Neural cell (in vitro differentiated cells): Measurements from ENCODE around the gene MYRF. TPM values are rescaled to one million over a fixed set of nuclear protein-coding genes. Genes with fewer than 3 reads are reported as not detected.

Experiments used
- H2AFZ ChIP-seq: fragments of 200-600, 300-800 bp; sonication (generic), shearing (Covaris generic); 2 replicates; pipeline ENCODE4 v1.6.0; 2014; ENCODE audit warnings: low read depth, mild to moderate bottlenecking, antibody characterized with exemption, low read length, moderate library complexity
- H3F3A ChIP-seq: fragments of 200-600 bp; shearing (Covaris generic); 2 replicates; pipeline ENCODE4 v1.6.1; 2016; ENCODE audit warnings: mild to moderate bottlenecking, moderate library complexity, mixed read lengths, antibody characterized with exemption, low read length; ENCODE audit not compliant: insufficient read depth, poor library complexity, severe bottlenecking
- H3K27ac ChIP-seq: fragments of 200-600, 300-800 bp; sonication (generic), shearing (Covaris generic); 2 replicates; pipeline ENCODE4 v1.5.1; 2014; ENCODE audit warnings: mild to moderate bottlenecking, low read length, moderate library complexity
- H3K27me3 ChIP-seq: fragments of 300-800, 200-600 bp; sonication (generic), shearing (Covaris generic); 2 replicates; pipeline ENCODE4 v1.6.0; 2014; ENCODE audit warnings: mild to moderate bottlenecking, low read depth, low read length, moderate library complexity; ENCODE audit not compliant: insufficient read depth
- H3K36me3 ChIP-seq: fragments of 300-800, 200-600 bp; sonication (generic), shearing (Covaris generic); 2 replicates; pipeline ENCODE4 v1.5.1; 2014; ENCODE audit warnings: mild to moderate bottlenecking, antibody characterized with exemption, low read length, moderate library complexity; ENCODE audit not compliant: insufficient read depth
- H3K4me2 ChIP-seq: fragments of 300-800, 200-600 bp; sonication (generic), shearing (Covaris generic); 2 replicates; pipeline ENCODE4 v1.6.0; 2014; ENCODE audit warnings: mild to moderate bottlenecking, low read length
- H3K4me3 ChIP-seq: fragments of 300-800, 200-600 bp; sonication (generic), shearing (Covaris generic); 2 replicates; pipeline ENCODE4 v1.5.1; 2014; ENCODE audit warnings: mild to moderate bottlenecking, low read length, moderate library complexity
- H3K79me2 ChIP-seq: fragments of 200-600 bp; shearing (Covaris generic); replicated peaks from 2 replicates; pipeline ENCODE4 v1.6.0; 2014; ENCODE audit warnings: mild to moderate bottlenecking, low read length, moderate library complexity; ENCODE audit not compliant: insufficient read depth
- H3K9ac ChIP-seq: fragments of 300-800, 200-600 bp; sonication (generic), shearing (Covaris generic); 2 replicates; pipeline ENCODE4 v1.6.1; 2016; ENCODE audit warnings: mild to moderate bottlenecking, low read length, mixed read lengths
- H3K9me2 ChIP-seq: fragments of 200-600 bp; shearing (Covaris generic); 2 replicates; pipeline ENCODE4 v1.6.1; 2016; ENCODE audit warnings: mild to moderate bottlenecking, low read length, mixed read lengths; ENCODE audit not compliant: insufficient read depth
- H3K9me3 ChIP-seq: fragments of 200-600, 300-800 bp; sonication (generic), shearing (Covaris generic); 2 replicates; pipeline ENCODE4 v1.6.1; 2016; ENCODE audit warnings: mild to moderate bottlenecking, mixed run types, low read length, moderate library complexity, mixed read lengths
- H4K20me1 ChIP-seq: fragments of 200-600 bp; shearing (Covaris generic); 2 replicates; pipeline ENCODE4 v1.6.1; 2016; ENCODE audit warnings: mild to moderate bottlenecking, mixed run types; ENCODE audit not compliant: insufficient read depth
- CTCF ChIP-seq: fragments of 450-650 bp; IDR thresholded peaks from 2 replicates; pipeline ENCODE4 v1.5.1; 2014; ENCODE audit warnings: antibody characterized with exemption, mild to moderate bottlenecking, moderate library complexity; ENCODE audit not compliant: poor library complexity, severe bottlenecking
- EP300 ChIP-seq: fragments of 450-650 bp; conservative IDR thresholded peaks from 2 replicates; pipeline ENCODE4 v1.6.1; 2014; ENCODE audit warnings: antibody characterized with exemption, mild to moderate bottlenecking, moderate library complexity; ENCODE audit not compliant: poor library complexity, severe bottlenecking
- EZH2 ChIP-seq: fragments of 200-600, 300-800 bp; shearing (Covaris generic), sonication (generic); IDR thresholded peaks from 2 replicates; pipeline ENCODE4 v1.6.1; 2014; ENCODE audit warnings: antibody characterized with exemption, low read length, borderline replicate concordance, mild to moderate bottlenecking; ENCODE audit not compliant: insufficient read depth, poor library complexity, severe bottlenecking
- MXI1 ChIP-seq: fragments of 450-650 bp; conservative IDR thresholded peaks from 2 replicates; pipeline ENCODE4 v1.6.1; 2014; ENCODE audit warnings: antibody characterized with exemption, mild to moderate bottlenecking; ENCODE audit not compliant: poor library complexity, severe bottlenecking
- POLR2AphosphoS5 ChIP-seq: IDR thresholded peaks from 2 replicates; pipeline ENCODE4 v1.6.1; 2012
- RAD21 ChIP-seq: fragments of 450-650 bp; conservative IDR thresholded peaks from 2 replicates; pipeline ENCODE4 v1.6.1; 2014; ENCODE audit warnings: antibody characterized with exemption, mild to moderate bottlenecking, moderate library complexity
- REST ChIP-seq: IDR thresholded peaks from 2 replicates; pipeline ENCODE4 v1.6.1; 2012; ENCODE audit warnings: borderline replicate concordance
- SMC3 ChIP-seq: fragments of 450-650 bp; conservative IDR thresholded peaks from 2 replicates; pipeline ENCODE4 v1.6.1; 2014; ENCODE audit warnings: antibody characterized with exemption, mild to moderate bottlenecking, moderate library complexity; ENCODE audit not compliant: poor library complexity
- TAF1 ChIP-seq: IDR thresholded peaks from 2 replicates; pipeline ENCODE4 v1.6.1; 2012; ENCODE audit warnings: low read depth
- polyA plus RNA-seq: library from polyadenylated mRNA; depleted of rRNA; stranded (reverse); fragments of >200 nt; gene quantifications from 2 replicates; pipeline ENCODE4 v1.2.3, GENCODE V29; 2014

The MYRF gene
- polyA plus RNA-seq, 1 donor from 2014 or later: 0.16 TPM

GRCh38 chr11:61756147-61756451 is 3.7 kb downstream of the MYRF start:
- Histone ChIP-seq H3F3A (no peaks in the 10 kb centered on the region), H4K20me1 (no peaks in the 10 kb centered on the region), H3K9me2 (no peaks in the 10 kb centered on the region), H3K27me3 (peaks cover 15% of the 10 kb centered on the region), H3K9ac (no peak overlapping the region), H2AFZ (no peak overlapping the region), H3K4me3 (no peak overlapping the region), H3K4me2 (no peak overlapping the region), H3K27ac (no peak overlapping the region), H3K36me3 (no peaks in the 10 kb centered on the region), H3K79me2 (no peaks in the 10 kb centered on the region), H3K9me3 (no peaks in the 10 kb centered on the region)
- TF ChIP-seq CTCF (no peak), SMC3 (no peak), RAD21 (no peak), REST (no peak), MXI1 (no peak), EP300 (no peak), EZH2 (no peak)

- Histone ChIP-seq H2AFZ (no peak overlapping the region), H3K9me3 (no peaks in the 10 kb centered on the region), H3K27me3 (peaks cover 15% of the 10 kb centered on the region), H3K9ac (no peak overlapping the region), H3F3A (no peaks in the 10 kb centered on the region), H3K36me3 (no peaks in the 10 kb centered on the region), H4K20me1 (no peaks in the 10 kb centered on the region), H3K4me2 (no peak overlapping the region), H3K4me3 (no peak overlapping the region), H3K79me2 (no peaks in the 10 kb centered on the region), H3K9me2 (no peaks in the 10 kb centered on the region), H3K27ac (no peak overlapping the region)
- TF ChIP-seq POLR2AphosphoS5 (no peak), EZH2 (no peak), TAF1 (no peak), CTCF (no peak), SMC3 (no peak), REST (no peak), MXI1 (no peak), RAD21 (no peak), EP300 (no peak)
Measured at GRCh38 chr11:61756452-61757212, 4.2 kb downstream of the MYRF start.
